Hepatocyte (in vitro differentiated cells): ENCODE results near the gene POLR3H. TPM values are rescaled to one million over a fixed set of nuclear protein-coding genes. Genes with fewer than 3 reads are reported as not detected.

Source experiments
- DNase-seq: peaks from one replicate; pipeline ENCODE4 v3.0.0-alpha.2; 2016; ENCODE audit warnings: low spot score
- H2AFZ ChIP-seq: fragments of 200-600 bp; sonication (generic); 2 replicates; pipeline ENCODE4 v1.6.0; 2016; ENCODE audit warnings: antibody characterized with exemption, mild to moderate bottlenecking
- H3K27ac ChIP-seq: fragments of 200-600 bp; sonication (generic); 2 replicates; pipeline ENCODE4 v1.5.1; 2016; ENCODE audit warnings: mild to moderate bottlenecking
- H3K27me3 ChIP-seq: fragments of 200-600 bp; sonication (generic); 2 replicates; pipeline ENCODE4 v1.6.1; 2016
- H3K36me3 ChIP-seq: fragments of 200-600 bp; sonication (generic); replicated peaks from 2 replicates; pipeline ENCODE4 v1.5.1; 2016; ENCODE audit warnings: low read depth; ENCODE audit not compliant: insufficient read depth
- H3K4me1 ChIP-seq: fragments of 200-600 bp; sonication (generic); 2 replicates; pipeline ENCODE4 v1.5.1; 2016; ENCODE audit warnings: mild to moderate bottlenecking, moderate library complexity; ENCODE audit not compliant: insufficient read depth
- H3K4me2 ChIP-seq: fragments of 200-600 bp; sonication (generic); 2 replicates; pipeline ENCODE4 v1.6.0; 2016
- H3K4me3 ChIP-seq: fragments of 200-600 bp; sonication (generic); 2 replicates; pipeline ENCODE4 v1.5.1; 2016; ENCODE audit warnings: mild to moderate bottlenecking
- H3K79me2 ChIP-seq: fragments of 200-600 bp; sonication (generic); 2 replicates; pipeline ENCODE4 v1.6.0; 2017; ENCODE audit warnings: mild to moderate bottlenecking
- H3K9me2 ChIP-seq: fragments of 200-600 bp; sonication (generic); replicated peaks from 2 replicates; pipeline ENCODE4 v1.6.0; 2017; ENCODE audit warnings: mild to moderate bottlenecking; ENCODE audit not compliant: insufficient read depth
- H3K9me3 ChIP-seq: fragments of 200-600 bp; sonication (generic); 2 replicates; pipeline ENCODE4 v1.5.1; 2016; ENCODE audit warnings: low read depth, mild to moderate bottlenecking
- H4K20me1 ChIP-seq: fragments of 200-600 bp; sonication (generic); 2 replicates; pipeline ENCODE4 v1.6.0; 2016; ENCODE audit warnings: mild to moderate bottlenecking; ENCODE audit not compliant: insufficient read depth, poor library complexity, severe bottlenecking
- CTCF ChIP-seq: fragments of 200-600 bp; sonication (generic); IDR thresholded peaks from 2 replicates; pipeline ENCODE4 v1.5.1; 2016; ENCODE audit warnings: antibody characterized with exemption, mild to moderate bottlenecking; ENCODE audit not compliant: poor library complexity
- EZH2 ChIP-seq: fragments of 200-600 bp; sonication (generic); IDR thresholded peaks from 2 replicates; pipeline ENCODE4 v1.6.1; 2016; ENCODE audit warnings: antibody characterized with exemption, mild to moderate bottlenecking, borderline replicate concordance
- EZH2phosphoT487 ChIP-seq: fragments of 200-600 bp; sonication (generic); IDR thresholded peaks from one replicate; pipeline ENCODE4 v1.6.1; 2018; ENCODE audit warnings: antibody characterized with exemption, mild to moderate bottlenecking, low read depth, moderate library complexity; ENCODE audit not compliant: unreplicated experiment, severe bottlenecking
- WGBS: methylation state at CpG from one replicate; pipeline ENCODE4 v1.1.6; 2016; ENCODE audit warnings: low lambda C conversion rate; ENCODE audit errors: missing lambda C conversion rate; 5-methylcytosine and 5-hydroxymethylcytosine counted together
- polyA plus RNA-seq: library from polyadenylated mRNA; unstranded; fragments of >200 nt; fragmentation: Nextera tagmentation; extraction: Ambion mirVana; gene quantifications from 2 replicates; pipeline ENCODE4 v1.2.1, GENCODE V29; 2016
- total RNA-seq: library from RNA; depleted of rRNA; stranded (reverse); fragments of >200 nt; gene quantifications from 2 replicates; pipeline ENCODE4 v1.2.3, GENCODE V29; 2014

POLR3H gene
- total and polyA plus RNA-seq, 2 experiments from 2014 or later, result 14.5 to 41.1 TPM

GRCh38 chr22:41551877-41552582, 7.8 kb upstream of the POLR3H start:
- no peaks in the 10 kb centered on the region for H3K36me3 ChIP-seq
- H3K27ac ChIP-seq, result no peak overlapping the region
- no peaks in the 10 kb centered on the region for H3K79me2 ChIP-seq
- no peak overlapping the region for H3K4me2 ChIP-seq
- WGBS, result 80% methylated on average over 10 of the region's 11 CpGs
- H2AFZ ChIP-seq, result no peak overlapping the region
- TF ChIP-seq EZH2phosphoT487 (no peak), CTCF (no peak), EZH2 (no peak)
- no peaks in the 10 kb centered on the region for H3K27me3 ChIP-seq
- H4K20me1 ChIP-seq, result no peaks in the 10 kb centered on the region
- no peaks in the 10 kb centered on the region for H3K9me3 ChIP-seq
- no peak for DNase-seq
- H3K4me3 ChIP-seq, result no peak overlapping the region
- H3K9me2 ChIP-seq, result no peaks in the 10 kb centered on the region
- peaks cover 2% of the 10 kb centered on the region for H3K4me1 ChIP-seq

- H3K9me2 ChIP-seq, result no peaks in the 10 kb centered on the region
- H3K4me2 ChIP-seq, result no peak overlapping the region
These were observed 6.8 kb upstream of the POLR3H start for GRCh38 chr22:41550952-41551491.

GRCh38 chr22:41548830-41549211, 4.6 kb upstream of the POLR3H start:
- Histone ChIP-seq H3K4me1 (peaks cover 5% of the 10 kb centered on the region), H3K27ac (peak overlapping the region; percentile 33), H3K4me2 (no peak overlapping the region), H2AFZ (no peak overlapping the region), H3K4me3 (no peak overlapping the region), H3K79me2 (peaks cover 5% of the 10 kb centered on the region), H3K36me3 (no peaks in the 10 kb centered on the region), H3K9me2 (no peaks in the 10 kb centered on the region), H3K9me3 (no peaks in the 10 kb centered on the region), H4K20me1 (no peaks in the 10 kb centered on the region), H3K27me3 (no peaks in the 10 kb centered on the region)
- TF ChIP-seq EZH2phosphoT487, result no peak
- no peak for TF ChIP-seq CTCF
- no peak for DNase-seq
- WGBS, result 81% methylated on average over 5 of the region's 5 CpGs

More at GRCh38 chr22:41550952-41551491, 6.8 kb upstream of the POLR3H start:
- no peaks in the 10 kb centered on the region for H3K36me3 ChIP-seq
- H3K27me3 ChIP-seq, result no peaks in the 10 kb centered on the region
- H2AFZ ChIP-seq, result no peak overlapping the region
- H4K20me1 ChIP-seq, result no peaks in the 10 kb centered on the region
- TF ChIP-seq EZH2phosphoT487, result no peak
- no peak for TF ChIP-seq CTCF
- no peak for TF ChIP-seq EZH2
- H3K9me3 ChIP-seq, result no peaks in the 10 kb centered on the region
- no peaks in the 10 kb centered on the region for H3K4me1 ChIP-seq
- H3K79me2 ChIP-seq, result no peaks in the 10 kb centered on the region
- no peak for DNase-seq
- 87% methylated on average over 12 of the region's 12 CpGs for WGBS
- H3K27ac ChIP-seq, result no peak overlapping the region
- no peak overlapping the region for H3K4me3 ChIP-seq
